Prostate gland (tissue), 2 donors: ENCODE data around the gene AIP. TPM values are rescaled to one million over a fixed set of nuclear protein-coding genes. Genes with fewer than 3 reads are reported as not detected.

Experiments used
- DNase-seq: peaks from one replicate; pipeline ENCODE4 v3.0.0-alpha.2; 2019; ENCODE audit warnings: low spot score
- H3K27ac ChIP-seq, 2 donors: fragments of 200-600 bp; sonication (generic); 2 replicates each; pipeline ENCODE4 v1.5.1; 2017 to 2019
- H3K27me3 ChIP-seq: fragments of 200-600 bp; sonication (generic); replicated peaks from 2 replicates; pipeline ENCODE4 v1.5.1; 2019; ENCODE audit not compliant: insufficient read depth
- H3K36me3 ChIP-seq, 2 donors: fragments of 200-600 bp; sonication (generic); 1 replicate in 1 of 2; 2 replicates in 1 of 2; pipeline versions ENCODE4 v1.5.1 to v1.8.1; 2017 to 2019
- H3K4me1 ChIP-seq: fragments of 200-600 bp; sonication (generic); replicated peaks from 2 replicates; pipeline ENCODE4 v1.5.1; 2019
- H3K4me3 ChIP-seq, 2 donors: fragments of 200-600 bp; sonication (generic); 2 replicates each; pipeline ENCODE4 v1.5.1; 2017 to 2019
- H3K9me3 ChIP-seq: fragments of 200-600 bp; sonication (generic); 2 replicates; pipeline ENCODE4 v1.5.1; 2017
- POLR2A ChIP-seq: fragments of 450-650 bp; IDR thresholded peaks from one replicate; pipeline ENCODE4 v1.6.1; 2016; ENCODE audit warnings: antibody characterized with exemption, mild to moderate bottlenecking
- POLR2AphosphoS5 ChIP-seq: sonication (generic); formaldehyde crosslinking; IDR thresholded peaks from one replicate; pipeline ENCODE4 v1.6.1; 2017; ENCODE audit warnings: antibody characterized with exemption
- WGBS: methylation state at CpG from one replicate; pipeline ENCODE4 v1.1.5; 2018; 5-methylcytosine and 5-hydroxymethylcytosine counted together
- intact Hi-C: fragments of 100-400 bp; cut with DNase I; formaldehyde crosslinking; loops from one replicate; pipeline ENCODE4 v1.14.2; 2022
- total RNA-seq, 2 donors: library from RNA; depleted of rRNA; stranded (reverse); fragments of >200 nt; gene quantifications; one replicate each; pipeline ENCODE4 v1.1.0, GENCODE V29; 2016
- TF ChIP-seq, protein P1 (sequence below), 4 experiments: fragments of 200-600 bp in 2 of 4; fragments of 450-650 bp in 2 of 4; sonication (generic) in 2 of 4; IDR thresholded peaks; 1 replicate in 3 of 4; 2 replicates in 1 of 4; pipeline ENCODE4 v1.5.1; 2016 to 2019; ENCODE audit warnings: antibody characterized with exemption in 4 of 4, mild to moderate bottlenecking in 2 of 4, moderate library complexity in 2 of 4

Gene AIP
- total RNA-seq, 2 donors from 2014 or later: 63.7 to 93.7 TPM

GRCh38 chr11:67497656-67498291, 14.9 kb downstream of the AIP start:
- H3K36me3 ChIP-seq: peaks cover 0 to 2% of the 10 kb centered on the region in 2 donors
- no peak for DNase-seq
- intact Hi-C loops: no loop called here

DNA sequence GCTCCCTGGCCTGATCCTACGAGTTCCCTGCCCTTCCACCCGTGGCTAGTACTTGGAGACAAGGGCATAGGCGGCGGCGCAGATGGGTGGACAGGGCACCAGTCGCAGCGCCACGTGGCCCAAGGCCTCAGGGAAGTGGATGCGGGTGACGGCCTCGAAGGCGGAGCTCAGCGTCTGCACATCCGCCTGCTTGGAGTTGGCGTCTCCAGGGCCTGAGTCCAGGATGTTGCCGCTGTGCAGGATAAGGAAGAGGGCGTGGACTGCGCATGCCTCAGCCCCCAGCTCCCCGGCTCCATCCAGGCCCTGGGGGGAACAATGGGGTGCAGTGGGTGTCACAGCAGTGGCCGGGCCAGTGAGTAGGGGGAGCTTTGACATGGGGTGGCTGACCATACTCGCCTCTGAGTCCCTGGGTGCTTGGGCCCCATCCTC, 15.7 kb downstream of the AIP start:
- Histone ChIP-seq H3K27me3 (no peaks in the 10 kb centered on the region), H3K4me1 (no peaks in the 10 kb centered on the region), H3K36me3 (peaks cover 0 to 2% of the 10 kb centered on the region in 2 donors), H3K4me3 (no peak overlapping the region), H3K27ac (no peak overlapping the region), H3K9me3 (no peaks in the 10 kb centered on the region)
- no peak for DNase-seq
- intact Hi-C loops: no loop called here
- TF ChIP-seq POLR2A: no peak
- no peak for TF ChIP-seq POLR2AphosphoS5
- TF ChIP-seq, protein P1, sequence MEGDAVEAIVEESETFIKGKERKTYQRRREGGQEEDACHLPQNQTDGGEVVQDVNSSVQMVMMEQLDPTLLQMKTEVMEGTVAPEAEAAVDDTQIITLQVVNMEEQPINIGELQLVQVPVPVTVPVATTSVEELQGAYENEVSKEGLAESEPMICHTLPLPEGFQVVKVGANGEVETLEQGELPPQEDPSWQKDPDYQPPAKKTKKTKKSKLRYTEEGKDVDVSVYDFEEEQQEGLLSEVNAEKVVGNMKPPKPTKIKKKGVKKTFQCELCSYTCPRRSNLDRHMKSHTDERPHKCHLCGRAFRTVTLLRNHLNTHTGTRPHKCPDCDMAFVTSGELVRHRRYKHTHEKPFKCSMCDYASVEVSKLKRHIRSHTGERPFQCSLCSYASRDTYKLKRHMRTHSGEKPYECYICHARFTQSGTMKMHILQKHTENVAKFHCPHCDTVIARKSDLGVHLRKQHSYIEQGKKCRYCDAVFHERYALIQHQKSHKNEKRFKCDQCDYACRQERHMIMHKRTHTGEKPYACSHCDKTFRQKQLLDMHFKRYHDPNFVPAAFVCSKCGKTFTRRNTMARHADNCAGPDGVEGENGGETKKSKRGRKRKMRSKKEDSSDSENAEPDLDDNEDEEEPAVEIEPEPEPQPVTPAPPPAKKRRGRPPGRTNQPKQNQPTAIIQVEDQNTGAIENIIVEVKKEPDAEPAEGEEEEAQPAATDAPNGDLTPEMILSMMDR (IDR thresholded peaks at IDR 0.05): no peak
- 73% methylated on average over 16 of the region's 21 CpGs for WGBS

More at GRCh38 chr11:67497656-67498291, 14.9 kb downstream of the AIP start:
- H3K9me3 ChIP-seq: no peaks in the 10 kb centered on the region
- WGBS: 95% methylated on average over 21 of the region's 21 CpGs
- no peaks in the 10 kb centered on the region for H3K27me3 ChIP-seq
- TF ChIP-seq, protein P1 (IDR thresholded peaks at IDR 0.05): no peak
- TF ChIP-seq POLR2AphosphoS5 (no peak), POLR2A (no peak)
- H3K27ac ChIP-seq: no peak overlapping the region
- H3K4me1 ChIP-seq: no peaks in the 10 kb centered on the region
- no peak overlapping the region for H3K4me3 ChIP-seq

- intact Hi-C loops: loop anchor here (10.0 kb wide), 1 partner anchor 145 kb away; the partner anchor contains the start of gene POLD4
- H3K4me1 ChIP-seq: no peaks in the 10 kb centered on the region
- 91% methylated on average over 26 of the region's 26 CpGs for WGBS
- TF ChIP-seq POLR2AphosphoS5: no peak
- no peak for TF ChIP-seq POLR2A
- TF ChIP-seq, protein P1 (IDR thresholded peaks at IDR 0.05): no peak
- no peak for DNase-seq
- H3K27ac ChIP-seq: no peak overlapping the region
- H3K4me3 ChIP-seq: no peak overlapping the region
- H3K9me3 ChIP-seq: no peaks in the 10 kb centered on the region
- peaks cover 0 to 2% of the 10 kb centered on the region in 2 donors for H3K36me3 ChIP-seq
- H3K27me3 ChIP-seq: no peaks in the 10 kb centered on the region
Measured at GRCh38 chr11:67499808-67500483, 17.1 kb downstream of the AIP start.

- DNase-seq: no peak
- Histone ChIP-seq H3K4me1 (no peaks in the 10 kb centered on the region), H3K36me3 (peaks cover 0 to 2% of the 10 kb centered on the region in 2 donors), H3K9me3 (no peaks in the 10 kb centered on the region), H3K27me3 (no peaks in the 10 kb centered on the region), H3K4me3 (no peak overlapping the region), H3K27ac (no peak overlapping the region)
- 88% methylated on average over 1 of the region's 1 CpG for WGBS
- TF ChIP-seq, protein P1 (IDR thresholded peaks at IDR 0.05): no peak
- TF ChIP-seq POLR2AphosphoS5 (no peak), POLR2A (no peak)
- intact Hi-C loops: loop anchor here (10.0 kb wide), 1 partner anchor 146 kb away; the partner anchor contains the start of gene POLD4
Measured at GRCh38 chr11:67500484-67500821, 17.6 kb downstream of the AIP start.
